Omental fat pad (tissue), 4 donors: ENCODE data around the gene PFDN2. TPM values are rescaled to one million over a fixed set of nuclear protein-coding genes. Genes with fewer than 3 reads are reported as not detected.
A peak's percentile ranks its signal among the peaks of the same experiment; 100 is the strongest.

Experiments used
- ATAC-seq: fragments of 150-250 bp; one replicate; pipeline ENCODE4 v1.9.1; 2016; ENCODE audit warnings: mild to moderate bottlenecking, moderate library complexity; ENCODE audit not compliant: low FRiP score
- DNase-seq: peaks from one replicate; pipeline ENCODE4 v3.0.0-alpha.2; 2019; ENCODE audit warnings: low spot score
- total RNA-seq, 4 donors: library from RNA; depleted of rRNA; stranded (reverse); fragments of >200 nt; gene quantifications; one replicate each; pipeline ENCODE4 v1.1.0, GENCODE V29; 2016
- TF ChIP-seq, protein P1 (sequence below), 3 donors: fragments of 450-650 bp; IDR thresholded peaks; one replicate each; pipeline ENCODE4 v1.5.1; 2016 to 2017; ENCODE audit warnings: antibody characterized with exemption in 3 of 3, mild to moderate bottlenecking in 3 of 3, moderate library complexity in 2 of 3

The PFDN2 gene
- total RNA-seq, 4 donors from 2014 or later, result 30.6 to 90.1 (median 50.0) TPM

GRCh38 chr1:161162806-161163205 is 45.0 kb upstream of the PFDN2 start:
- no peak for ATAC-seq
- TF ChIP-seq, protein P1, sequence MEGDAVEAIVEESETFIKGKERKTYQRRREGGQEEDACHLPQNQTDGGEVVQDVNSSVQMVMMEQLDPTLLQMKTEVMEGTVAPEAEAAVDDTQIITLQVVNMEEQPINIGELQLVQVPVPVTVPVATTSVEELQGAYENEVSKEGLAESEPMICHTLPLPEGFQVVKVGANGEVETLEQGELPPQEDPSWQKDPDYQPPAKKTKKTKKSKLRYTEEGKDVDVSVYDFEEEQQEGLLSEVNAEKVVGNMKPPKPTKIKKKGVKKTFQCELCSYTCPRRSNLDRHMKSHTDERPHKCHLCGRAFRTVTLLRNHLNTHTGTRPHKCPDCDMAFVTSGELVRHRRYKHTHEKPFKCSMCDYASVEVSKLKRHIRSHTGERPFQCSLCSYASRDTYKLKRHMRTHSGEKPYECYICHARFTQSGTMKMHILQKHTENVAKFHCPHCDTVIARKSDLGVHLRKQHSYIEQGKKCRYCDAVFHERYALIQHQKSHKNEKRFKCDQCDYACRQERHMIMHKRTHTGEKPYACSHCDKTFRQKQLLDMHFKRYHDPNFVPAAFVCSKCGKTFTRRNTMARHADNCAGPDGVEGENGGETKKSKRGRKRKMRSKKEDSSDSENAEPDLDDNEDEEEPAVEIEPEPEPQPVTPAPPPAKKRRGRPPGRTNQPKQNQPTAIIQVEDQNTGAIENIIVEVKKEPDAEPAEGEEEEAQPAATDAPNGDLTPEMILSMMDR (IDR thresholded peaks at IDR 0.05), result no peak
- DNase-seq, result no peak

- TF ChIP-seq, protein P1 (IDR thresholded peaks at IDR 0.05), result no peak
- no peak for ATAC-seq
- no peak for DNase-seq
These were observed 44.2 kb upstream of the PFDN2 start for GRCh38 chr1:161162052-161162451.

DNA sequence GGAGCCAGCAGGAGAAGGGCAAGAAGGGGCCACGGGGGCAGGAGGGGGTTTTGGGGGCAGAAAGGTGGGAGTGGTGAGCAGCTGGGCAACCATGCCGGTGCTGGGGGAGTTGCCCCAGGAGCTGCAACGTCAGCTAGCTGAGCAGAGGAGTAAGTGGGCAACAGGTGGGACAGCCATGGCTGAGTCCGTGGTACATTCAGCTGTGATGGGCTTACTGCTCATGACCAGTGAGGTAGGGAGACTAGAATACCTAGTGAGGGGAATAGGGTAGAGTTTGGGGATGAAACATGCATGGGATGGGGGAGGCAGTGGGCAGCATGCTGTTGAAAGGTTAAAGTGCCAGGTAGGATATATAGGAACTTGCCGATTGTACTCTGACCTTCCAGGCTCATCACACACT is 43.8 kb upstream of the PFDN2 start:
- TF ChIP-seq, protein P1 (IDR thresholded peaks at IDR 0.05), result no peak
- DNase-seq, result no peak

GRCh38 chr1:161160671-161161145 is 42.9 kb upstream of the PFDN2 start:
- TF ChIP-seq, protein P1 (IDR thresholded peaks at IDR 0.05), result no peak
- ATAC-seq, result no peak
- DNase-seq, result no peak

More for the DNA sequence above, 43.8 kb upstream of the PFDN2 start:
- no peak for ATAC-seq

- ATAC-seq (no peak), DNase-seq (no peak)
- TF ChIP-seq, protein P1 (IDR thresholded peaks at IDR 0.05), result no peak
These were observed 42.0 kb upstream of the PFDN2 start for GRCh38 chr1:161159913-161160243.

DNA sequence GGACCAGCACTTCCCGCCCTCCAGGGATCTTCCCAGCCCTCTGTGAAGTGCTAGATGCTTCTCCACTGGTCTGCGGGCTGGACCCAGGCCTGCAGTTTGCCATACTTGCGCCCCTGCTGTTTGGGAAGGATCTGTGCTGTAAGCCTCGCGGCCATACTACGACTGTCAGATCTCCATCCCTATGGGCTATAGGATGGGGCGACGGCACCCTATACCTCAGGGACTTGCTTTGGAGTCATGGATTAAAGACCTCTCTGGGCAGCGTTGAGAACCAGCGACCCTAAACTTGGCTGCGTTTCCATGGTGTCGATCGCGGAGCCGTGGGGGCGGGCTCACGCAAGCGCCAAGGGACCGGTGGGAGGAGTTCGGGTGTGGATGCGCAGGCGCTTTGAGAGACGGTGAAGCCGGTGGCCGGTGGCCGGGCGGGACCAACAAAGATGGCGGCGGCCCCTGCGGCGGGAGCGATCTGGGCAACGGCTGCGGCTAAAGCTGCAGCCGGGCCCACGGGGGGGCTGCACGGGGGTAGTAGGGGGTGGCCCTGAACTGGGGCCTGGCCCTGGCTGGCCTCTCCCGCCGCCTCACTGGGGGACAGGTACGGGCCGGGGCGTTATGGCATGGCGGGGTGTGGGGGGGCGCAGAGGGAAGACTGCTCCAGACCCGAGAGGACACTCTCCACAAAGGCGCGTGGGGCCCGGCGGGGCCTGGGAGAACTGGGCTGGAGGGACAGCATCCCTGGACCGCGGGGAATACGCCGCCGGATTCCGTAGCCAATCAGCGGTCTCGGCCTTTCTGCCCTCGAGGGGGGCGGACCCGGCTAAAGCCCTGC is 41.5 kb upstream of the PFDN2 start, which contains the start of gene USP21:
Gene USP21 (plus strand): TSS at position 414 of the 826 bp plus-strand sequence. CDS start 1,141 bp downstream, outside the sequence.
- ATAC-seq (peak; percentile 92), DNase-seq (peak; percentile 75)
- TF ChIP-seq, protein P1 (IDR thresholded peaks at IDR 0.05), result no peak
